Forelimb muscle (tissue), 1 donor: ENCODE measurements around the gene PPP1R12B. TPM values are rescaled to one million over a fixed set of nuclear protein-coding genes. Genes with fewer than 3 reads are reported as not detected.
"Not testable (repeated sequence)": the region's sequence is repeated elsewhere in the genome, so short reads cannot be mapped to it uniquely, and the experiment has no call there.

ENCODE experiments used
- DNase-seq: peaks from one replicate; pipeline ENCODE4 v3.0.0-alpha.2; 2013; ENCODE audit warnings: low read depth
- polyA plus RNA-seq: library from polyadenylated mRNA; unstranded; fragments of 120-200 nt; gene quantifications from one replicate; pipeline ENCODE4 v1.2.1, GENCODE V29; 2013; ENCODE audit not compliant: insufficient read length

PPP1R12B gene
- polyA plus RNA-seq, 1 donor = 73.3 TPM

DNA sequence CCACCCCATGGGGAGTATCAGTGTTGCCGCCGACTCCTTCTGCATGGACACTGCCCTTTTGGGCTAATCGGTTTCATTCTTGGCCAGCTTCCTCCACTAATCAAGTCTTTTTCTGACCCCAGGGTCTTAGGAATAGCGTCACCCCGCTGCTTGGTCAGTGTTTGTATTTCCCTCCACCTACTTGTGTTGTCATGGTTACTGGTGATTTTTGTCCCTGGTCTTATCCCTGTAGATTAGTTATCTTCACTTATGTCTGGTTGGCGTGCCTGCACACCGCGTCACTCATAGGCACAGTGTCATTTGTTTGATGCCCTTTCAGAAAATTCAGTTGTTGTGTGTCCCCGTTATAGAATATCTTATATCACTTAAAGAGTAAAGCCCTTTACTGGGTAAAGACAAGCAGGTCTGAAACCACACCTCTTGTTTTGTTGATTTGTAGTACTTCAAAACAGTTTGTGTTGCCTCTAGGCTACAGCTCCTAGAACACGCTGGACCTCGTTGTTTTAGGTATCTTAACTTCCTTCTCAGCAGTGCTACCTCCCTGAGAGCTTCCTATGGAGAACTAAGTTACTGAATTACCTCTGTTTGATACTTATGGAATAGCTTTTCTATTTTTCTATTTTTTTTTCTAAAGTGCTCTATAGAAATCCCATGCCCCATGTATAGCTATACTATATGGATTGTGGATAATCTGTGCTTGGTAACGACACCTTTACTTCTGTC is 868 bp downstream of the PPP1R12B start:
- DNase-seq = no peak

DNA sequence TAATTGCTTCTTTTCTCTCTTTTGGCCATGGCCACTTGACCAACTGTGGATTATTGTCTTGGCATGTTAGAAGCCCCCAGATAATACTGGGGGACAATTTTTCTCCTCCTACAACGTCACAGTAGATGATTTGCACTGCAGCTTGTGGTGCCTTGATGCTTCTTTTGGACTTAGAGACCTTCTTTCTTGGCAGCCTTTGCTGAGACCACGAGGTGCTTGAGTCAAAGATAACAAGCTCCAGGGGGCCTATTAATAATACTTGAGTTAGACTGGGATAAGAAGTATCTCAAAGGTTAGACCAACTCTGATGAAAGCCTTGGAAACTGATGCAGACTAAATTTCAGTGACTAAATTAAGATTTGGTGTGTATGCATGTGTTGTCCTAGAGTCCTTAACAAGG is 3.2 kb downstream of the PPP1R12B start:
- DNase-seq = no peak

DNA sequence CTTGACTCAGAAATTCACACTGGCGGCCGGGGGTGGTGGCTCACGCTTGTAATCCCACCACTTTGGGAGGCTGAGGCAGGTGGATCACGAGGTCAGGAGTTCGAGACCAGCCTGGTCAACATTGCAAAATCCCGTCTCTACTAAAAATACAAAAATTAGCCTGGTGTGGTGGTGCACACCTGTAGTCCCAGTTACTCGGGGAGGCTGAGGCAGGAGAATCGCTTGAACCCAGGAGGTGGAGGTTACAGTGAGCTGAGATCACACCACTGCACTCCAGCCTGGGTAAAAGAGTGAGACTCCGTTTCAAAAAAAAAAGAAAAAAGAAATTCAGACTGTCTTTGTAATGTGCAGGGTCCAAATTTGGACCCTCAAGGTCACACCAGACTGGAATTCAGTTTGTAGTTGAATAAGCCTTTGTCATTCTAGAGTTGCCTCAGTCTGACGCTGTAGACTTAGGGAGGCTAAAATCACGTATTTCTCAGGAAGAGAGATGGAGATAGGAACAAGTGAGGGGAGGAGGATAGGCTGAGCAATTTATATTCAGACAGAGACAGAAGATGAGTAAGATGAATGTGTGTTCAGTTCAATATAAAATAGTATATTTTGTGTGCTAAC is 4.2 kb downstream of the PPP1R12B start:
- not testable (repeated sequence) for DNase-seq

DNA sequence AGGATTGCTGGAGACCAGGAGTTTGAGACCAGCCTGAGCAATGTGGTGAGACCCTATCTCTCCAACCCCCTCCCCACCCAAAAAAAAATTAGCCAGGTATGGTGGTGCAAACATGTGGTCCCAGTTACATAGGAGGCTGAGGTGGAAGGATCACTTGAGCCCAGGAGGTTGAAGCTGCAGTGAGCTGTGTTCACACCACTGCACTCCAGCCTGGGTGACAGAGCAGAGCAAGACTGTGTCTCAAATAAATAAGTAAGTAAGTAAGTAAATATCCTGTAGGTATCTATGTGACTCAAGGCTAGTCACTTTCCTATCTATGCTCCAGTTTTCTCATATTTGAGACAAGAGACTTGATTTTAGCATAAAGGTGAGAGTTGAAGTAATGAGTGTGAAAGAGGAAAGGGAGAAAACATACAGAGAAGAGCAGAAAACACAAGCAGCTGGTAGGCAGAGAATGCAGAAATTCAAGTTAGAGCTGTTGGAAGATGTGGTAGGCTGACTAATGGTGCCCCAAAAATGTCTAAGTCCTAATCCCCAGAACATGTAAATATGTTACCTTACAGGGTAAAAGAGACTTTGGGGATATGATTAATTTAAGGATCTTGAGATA is 7.5 kb downstream of the PPP1R12B start:
- DNase-seq = no peak

DNA sequence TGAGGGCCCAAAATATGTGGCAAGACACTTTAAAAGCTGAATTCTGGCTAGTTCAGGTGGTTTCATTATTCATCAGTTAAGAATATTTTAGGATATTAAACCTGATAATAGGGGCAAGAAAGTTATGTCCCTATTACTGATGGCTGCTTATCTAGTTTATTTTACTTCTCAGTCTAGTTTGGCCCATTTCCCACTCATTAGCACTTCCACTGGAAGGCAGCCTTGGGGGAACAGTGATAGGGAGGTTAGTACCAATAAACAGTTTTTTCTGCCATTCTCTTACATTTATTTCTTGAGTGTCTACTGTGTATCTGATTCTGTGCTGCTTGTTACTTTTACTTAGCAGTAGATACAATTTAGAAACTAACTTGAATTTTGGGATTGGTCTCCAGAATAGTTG is 9.0 kb downstream of the PPP1R12B start:
- DNase-seq = no peak

DNA sequence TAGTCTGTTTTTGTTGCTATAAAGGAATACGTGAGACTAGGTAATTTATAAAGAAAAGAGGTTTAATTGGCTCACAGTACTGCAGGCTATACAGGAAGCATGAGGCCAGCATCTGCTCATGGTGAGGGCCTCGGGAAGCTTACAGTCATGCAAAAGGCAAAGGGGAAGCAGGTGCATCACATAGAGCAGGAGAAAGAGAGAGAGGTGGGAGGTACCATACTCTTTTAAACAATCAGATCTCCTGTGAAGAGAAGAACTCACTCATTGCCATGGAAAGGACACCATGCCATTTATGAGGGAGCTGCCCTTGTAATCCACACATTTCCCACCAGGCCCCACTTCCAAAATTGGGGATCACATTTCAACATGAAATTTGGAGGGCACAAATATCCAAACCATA is 12.7 kb downstream of the PPP1R12B start:
- no peak for DNase-seq

DNA sequence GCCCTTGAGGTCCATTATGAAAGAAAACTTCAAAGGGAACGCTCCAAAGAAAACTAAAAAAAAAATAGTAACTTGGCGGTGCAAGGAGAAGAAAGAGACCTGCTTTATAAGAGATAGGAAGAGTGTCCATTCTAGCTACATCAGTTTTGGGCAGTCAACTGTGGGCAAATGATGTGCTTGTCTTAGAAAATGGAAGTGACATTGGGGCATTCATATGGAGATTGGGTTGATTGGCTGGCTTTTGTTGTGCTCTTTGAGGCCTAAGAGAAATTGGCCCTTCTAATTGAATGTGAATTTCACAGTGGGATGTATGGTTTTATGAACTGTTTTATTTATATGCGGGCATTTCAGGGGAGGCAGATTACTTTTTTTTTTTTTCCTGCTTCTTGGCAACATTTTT is 13.2 kb downstream of the PPP1R12B start:
- DNase-seq = no peak

DNA sequence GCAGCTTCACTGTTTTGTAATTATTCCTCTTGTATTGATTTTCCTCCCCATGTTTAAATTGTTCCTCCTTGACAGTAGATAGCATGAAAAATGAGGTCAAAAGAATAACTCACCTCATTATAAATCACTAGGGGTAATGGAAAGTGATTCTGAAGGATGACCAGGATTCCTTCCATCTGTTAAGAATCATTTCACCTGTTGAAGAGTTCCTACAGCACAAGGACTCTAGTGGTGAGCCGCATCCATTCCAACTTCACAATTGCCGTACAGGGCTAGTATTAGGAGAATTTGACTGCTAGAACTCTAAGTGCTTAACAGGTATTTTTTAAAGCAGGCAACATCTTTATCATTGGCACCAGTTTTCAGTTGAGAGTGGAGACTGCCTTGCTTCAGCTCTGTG is 13.7 kb downstream of the PPP1R12B start:
- DNase-seq = no peak

DNA sequence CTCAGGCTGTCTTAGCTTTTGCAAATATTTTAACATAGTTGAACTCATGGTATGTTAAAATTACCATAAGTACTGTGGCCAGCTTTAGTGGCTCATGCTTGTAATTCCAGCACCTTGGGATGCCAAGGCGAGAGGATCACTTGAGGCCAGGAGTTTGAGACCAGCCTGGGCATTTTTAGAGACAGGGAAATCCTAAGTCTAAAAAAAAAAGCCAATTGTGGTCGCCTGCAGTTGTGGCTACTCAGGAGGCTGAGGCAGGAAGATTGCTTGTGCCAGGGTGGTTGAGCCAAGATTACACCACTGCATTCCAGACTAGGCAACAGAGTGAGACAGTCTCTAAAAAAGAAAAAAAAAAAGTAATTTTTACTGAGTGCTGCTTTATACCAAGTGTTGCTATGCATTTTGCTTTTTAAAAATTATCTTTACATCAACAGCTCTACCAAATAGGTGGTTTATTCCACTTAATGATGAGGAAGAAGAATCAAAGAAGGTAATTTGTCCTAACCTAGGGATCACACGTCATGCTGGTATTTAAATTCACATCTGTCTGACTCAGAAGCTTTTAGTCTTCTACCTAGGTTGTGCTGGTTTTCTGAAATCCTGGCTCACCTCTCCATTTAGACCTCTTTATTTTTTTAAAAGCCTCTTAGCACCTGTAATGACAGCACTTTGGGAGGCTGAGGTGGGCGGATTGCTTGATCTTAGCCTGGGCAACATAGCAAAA is 16.8 kb downstream of the PPP1R12B start:
- no peak for DNase-seq

DNA sequence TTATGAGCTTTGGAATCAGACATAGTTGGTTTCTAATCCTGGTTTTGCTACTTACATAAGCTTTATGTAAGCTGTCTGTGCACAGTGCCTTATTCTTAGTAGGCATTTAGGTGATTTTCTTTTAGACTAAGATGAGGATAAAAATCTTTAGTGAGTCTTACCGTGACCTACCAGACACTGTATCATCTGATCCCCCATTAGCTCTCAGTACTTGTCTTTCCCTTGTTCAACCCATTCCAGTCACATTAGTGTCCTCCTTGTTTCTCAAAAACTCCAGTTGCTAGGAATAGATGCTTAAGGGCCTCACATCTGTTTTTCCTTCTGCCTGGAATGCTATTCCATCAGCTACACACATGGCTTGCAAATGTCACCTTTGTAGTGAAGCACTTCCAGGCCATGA is 18.8 kb downstream of the PPP1R12B start:
- no peak for DNase-seq

DNA sequence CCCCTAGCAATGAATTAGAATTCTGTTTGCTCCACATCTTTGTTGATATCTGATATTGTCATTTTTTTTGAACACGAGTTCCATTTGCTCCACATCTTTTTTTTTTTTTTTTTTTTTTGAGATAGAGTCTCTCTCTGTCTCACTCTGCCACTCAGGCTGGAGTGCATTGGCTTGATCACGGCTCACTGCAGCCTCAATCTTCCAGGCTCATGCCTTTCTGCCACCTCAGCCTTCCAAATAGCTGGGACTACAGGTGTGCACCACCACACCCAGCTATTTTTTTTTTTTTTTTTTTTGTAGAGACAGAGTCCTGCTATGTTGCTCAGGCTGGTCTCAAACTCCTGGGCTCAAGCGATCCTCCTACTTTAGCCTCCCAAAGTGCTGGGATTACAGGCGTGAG is 22.4 kb downstream of the PPP1R12B start:
- DNase-seq = not testable (repeated sequence)

DNA sequence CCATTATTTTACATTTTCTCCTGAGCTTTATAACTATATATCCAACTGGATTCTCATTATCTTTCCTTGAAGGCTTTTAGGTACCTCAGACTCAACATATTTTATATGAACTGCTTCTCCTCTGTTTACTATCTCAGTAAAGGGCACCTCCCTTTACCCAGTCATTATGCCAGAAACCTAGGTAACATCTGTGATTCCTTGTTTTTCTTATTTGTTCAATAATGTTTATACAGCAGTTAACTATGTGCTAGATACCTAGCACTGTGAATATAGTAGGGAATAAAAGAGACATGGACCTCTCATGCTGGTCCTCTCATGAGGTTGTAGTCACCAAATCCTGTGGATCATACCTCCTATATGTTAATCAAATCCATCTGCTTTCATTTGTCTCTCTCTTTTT is 25.6 kb downstream of the PPP1R12B start:
- DNase-seq = no peak

DNA sequence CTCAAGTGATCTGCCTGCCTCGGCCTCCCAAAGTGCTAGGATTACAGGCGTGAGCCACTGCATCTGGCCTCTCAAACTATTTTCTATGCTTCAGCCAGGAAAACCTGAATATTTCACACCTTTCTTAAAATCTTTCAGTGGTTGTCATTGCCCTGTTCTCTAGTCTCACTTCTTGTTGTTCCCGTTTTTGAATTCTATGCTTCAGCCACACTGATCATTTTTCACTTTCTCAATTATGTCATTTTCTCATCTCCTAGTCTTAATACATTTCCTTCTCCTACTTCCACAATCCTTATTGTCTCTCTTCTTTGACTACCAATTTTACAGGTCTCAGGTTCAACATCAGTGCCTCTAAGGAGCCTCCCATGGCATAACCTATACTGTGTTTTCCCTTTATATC is 26.7 kb downstream of the PPP1R12B start:
- not testable (repeated sequence) for DNase-seq

DNA sequence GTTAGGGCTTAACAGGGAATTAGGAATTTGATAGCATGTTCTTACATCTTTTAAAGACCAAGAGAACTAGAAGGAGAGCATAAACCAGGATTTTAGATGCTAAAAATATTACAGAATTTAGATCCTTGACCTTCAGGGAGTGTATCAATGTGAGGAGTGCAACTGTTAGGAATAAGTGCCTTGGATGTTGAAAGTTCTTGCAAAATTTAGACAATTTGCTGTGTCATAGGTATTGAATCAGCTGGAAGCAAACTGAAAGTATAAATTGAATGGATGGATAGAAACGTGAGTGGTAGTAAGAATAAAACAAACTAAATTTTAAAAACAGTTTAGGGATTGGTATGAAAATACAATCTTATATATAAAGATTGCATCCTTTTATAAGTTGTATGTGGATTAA is 27.7 kb downstream of the PPP1R12B start:
- no peak for DNase-seq

DNA sequence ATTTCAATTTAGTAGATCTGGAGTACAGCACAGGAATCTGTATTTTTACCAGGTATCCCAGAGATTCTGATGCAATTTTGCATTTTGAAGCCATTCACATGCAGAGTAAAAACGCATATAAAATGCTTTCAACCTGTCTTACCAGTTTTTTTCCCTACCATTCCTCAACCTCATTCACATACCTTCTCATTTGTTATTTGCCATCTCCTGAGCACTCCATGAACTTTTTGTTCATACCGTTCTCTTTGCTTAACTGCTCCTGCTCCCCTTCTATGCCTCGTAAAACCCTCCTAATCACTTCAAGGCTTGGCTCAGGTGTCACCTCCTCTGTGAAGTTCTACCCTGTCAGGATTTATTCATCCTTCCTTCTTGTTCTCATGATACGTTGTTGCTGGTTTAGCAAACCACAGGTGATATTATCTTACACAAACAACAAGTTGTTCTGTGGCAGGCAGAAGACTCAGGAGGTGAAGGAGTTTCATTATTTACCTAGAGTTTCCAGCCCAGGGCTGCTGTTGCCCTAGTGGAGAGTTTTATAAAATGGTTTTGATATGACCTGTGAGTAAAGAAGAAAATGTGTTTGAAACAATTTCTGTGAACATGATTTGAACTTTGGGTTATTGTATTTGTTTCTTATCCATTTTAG is 31.5 kb downstream of the PPP1R12B start:
- DNase-seq = not testable (repeated sequence)

DNA sequence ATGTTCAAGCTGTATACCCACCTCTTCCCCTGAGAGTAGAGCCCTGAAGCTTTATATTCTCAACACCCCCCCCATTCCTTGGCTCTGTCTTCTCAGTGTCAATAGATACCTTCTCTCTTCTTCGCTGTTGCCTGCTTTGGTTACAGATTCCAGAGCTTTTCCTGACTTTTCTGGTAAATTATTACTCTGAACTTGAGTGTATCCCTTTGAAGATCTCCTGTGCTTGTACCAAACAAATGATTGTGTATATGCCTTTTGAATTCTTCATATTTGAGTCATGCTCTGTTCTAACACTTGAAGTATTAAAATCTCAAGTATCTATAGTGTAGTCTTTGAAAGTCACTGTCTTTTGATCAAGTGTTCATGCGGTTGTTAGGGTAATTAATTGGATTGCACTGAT is 32.0 kb downstream of the PPP1R12B start:
- not testable (repeated sequence) for DNase-seq

DNA sequence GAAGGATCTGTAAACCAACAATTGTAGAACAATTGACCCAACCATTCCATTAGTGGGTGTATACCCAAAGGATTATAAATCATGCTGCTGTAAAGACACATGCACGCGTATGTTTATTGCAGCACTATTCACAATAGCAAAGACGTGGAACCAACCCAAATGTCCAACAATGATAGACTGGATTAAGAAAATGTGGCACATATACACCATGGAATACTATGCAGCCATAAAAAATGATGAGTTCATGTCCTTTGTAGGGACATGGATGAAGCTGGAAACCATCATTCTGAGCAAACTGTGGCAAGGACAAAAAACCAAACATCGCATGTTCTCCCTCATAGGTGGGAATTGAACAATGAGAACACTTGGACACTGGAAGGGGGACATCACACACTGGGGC is 33.4 kb downstream of the PPP1R12B start:
- not testable (repeated sequence) for DNase-seq

DNA sequence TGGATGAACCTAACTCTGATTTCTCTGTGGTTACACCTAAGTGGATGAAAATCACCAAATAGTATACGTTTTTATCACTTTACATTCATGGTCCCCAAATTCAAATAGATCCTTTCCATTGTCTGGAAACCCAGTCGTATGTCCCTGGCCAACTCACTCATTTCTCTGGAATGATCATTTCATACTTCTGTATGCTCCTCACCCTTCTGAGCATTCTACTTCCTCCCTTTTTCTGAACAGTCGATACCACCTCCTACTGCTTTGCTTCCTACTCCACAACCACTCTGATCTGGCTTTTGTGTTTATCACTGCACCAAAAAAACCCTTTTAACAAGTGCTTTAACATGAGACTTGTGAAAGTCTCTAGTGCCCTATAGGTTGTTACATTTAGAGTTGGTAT is 47.3 kb downstream of the PPP1R12B start:
- not testable (repeated sequence) for DNase-seq

DNA sequence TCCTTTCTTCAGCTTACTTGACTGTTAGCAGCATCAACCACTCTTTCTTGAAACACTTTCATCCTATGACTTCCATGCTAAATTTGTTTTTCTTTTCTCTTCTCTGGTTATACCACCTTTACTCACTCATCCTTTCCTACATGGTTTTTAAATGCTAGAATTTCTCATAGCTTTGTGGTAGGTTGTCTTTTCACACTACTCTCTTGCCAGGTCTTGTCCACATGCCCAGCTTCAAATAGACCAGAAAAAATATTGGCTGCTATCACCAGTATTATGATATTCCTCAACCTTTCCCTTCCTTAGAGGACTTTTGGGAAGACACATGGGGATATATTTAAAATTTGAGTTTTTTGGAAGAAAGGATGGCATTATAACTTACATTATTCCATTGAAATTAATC is 48.8 kb downstream of the PPP1R12B start:
- DNase-seq = no peak

DNA sequence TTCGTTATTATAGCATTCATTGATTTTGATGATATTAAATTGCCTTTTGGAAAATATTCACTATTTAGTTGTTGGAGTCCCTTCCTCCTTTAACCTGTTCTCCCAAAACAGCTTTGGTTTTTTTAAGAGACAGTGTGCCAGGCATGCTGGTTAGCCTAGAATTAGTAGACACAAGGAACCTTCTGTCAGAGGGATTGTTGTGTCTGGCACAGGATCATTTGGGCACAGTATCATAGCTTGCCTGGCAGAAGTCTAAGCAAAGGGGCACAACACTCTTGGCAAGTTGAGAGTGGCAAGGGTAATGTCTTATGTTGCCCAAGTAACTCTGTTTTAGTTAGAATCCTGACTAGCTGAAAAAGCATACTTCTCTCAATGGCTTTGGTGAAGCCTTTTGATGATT is 49.9 kb downstream of the PPP1R12B start:
- DNase-seq = not testable (repeated sequence)

DNA sequence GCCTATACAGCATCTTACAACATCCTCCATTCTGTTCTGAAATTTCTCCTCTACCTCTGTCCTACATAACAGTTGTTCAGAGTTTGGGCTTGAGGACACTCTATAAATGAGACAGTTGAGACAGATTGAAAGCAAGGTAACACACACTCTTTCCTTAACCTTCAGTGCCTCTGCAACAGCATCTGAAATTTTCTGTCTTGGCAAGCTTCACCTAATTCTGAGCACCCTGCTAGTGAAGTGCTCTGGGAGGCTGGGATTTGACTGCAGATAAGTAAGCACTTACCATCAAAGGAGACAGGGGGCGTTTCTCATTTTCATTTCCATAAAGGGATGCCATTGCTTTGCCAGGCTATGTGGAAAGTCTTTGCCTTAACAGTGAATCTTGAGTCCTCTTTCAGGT is 53.3 kb downstream of the PPP1R12B start:
- not testable (repeated sequence) for DNase-seq

DNA sequence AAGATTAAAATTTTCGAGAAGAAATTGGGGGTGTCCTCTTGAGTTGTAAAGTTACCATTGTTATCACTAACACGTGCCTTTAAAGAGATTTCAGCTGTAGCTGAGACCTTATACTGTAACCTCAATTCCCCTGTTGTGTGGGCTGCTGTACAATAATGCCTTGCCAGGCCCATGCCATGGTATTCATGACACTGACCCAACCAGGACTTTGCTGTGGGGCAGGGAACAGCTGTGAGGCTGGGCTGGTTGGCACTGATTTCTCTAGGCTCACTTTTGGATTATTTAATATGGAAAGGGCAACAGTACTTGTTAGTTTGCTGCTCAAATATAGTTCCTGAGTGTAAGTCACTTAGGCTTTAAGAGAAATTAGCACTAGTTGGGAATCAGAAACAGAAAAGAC is 54.9 kb downstream of the PPP1R12B start:
- not testable (repeated sequence) for DNase-seq
